Naive thymus-derived CD4-positive, alpha-beta T cell (primary cell): Measurements from ENCODE around the gene U2AF2. TPM values are rescaled to one million over a fixed set of nuclear protein-coding genes. Genes with fewer than 3 reads are reported as not detected.

ENCODE experiments used
- ATAC-seq: fragments of 150-1000 bp; cut with Tn5 transposase; 2 replicates; pipeline ENCODE4 v1.10.0; 2021; ENCODE audit warnings: mild to moderate bottlenecking, moderate library complexity
- CTCF ChIA-PET: fragments of 350-600 bp; sonication (Branson Sonifier 250); formaldehyde crosslinking; loops from one replicate; lab custom pipeline; 2021; ENCODE audit warnings: antibody characterized with exemption; lab: Charles Lee
- POLR2A ChIA-PET: fragments of 350-600 bp; sonication (Branson Sonifier 250); formaldehyde crosslinking; loops from one replicate; lab custom pipeline; 2021; ENCODE audit warnings: antibody characterized with exemption, inconsistent platforms; lab: Charles Lee
- DNase-seq, 9 donors: peaks; one replicate each; pipeline versions ENCODE4 v3.0.0 to v3.0.0-alpha.2; 2020 to 2022; ENCODE audit warnings: mixed read lengths in 1 of 9
- H3K27ac ChIP-seq: one replicate; pipeline ENCODE4 v1.7.0; 2013; ENCODE audit warnings: mild to moderate bottlenecking, low read depth, low read length, moderate library complexity
- H3K27me3 ChIP-seq, 2 donors: one replicate each; pipeline ENCODE4 v1.7.0; 2013; ENCODE audit warnings: low read length in 2 of 2, mild to moderate bottlenecking in 2 of 2, moderate library complexity in 2 of 2; ENCODE audit not compliant: control insufficient read depth in 2 of 2, insufficient read depth in 2 of 2
- H3K36me3 ChIP-seq, 3 experiments: 1 replicate in 2 of 3; 2 replicates in 1 of 3; pipeline ENCODE4 v1.7.0; 2013; ENCODE audit warnings: low read length in 3 of 3, mild to moderate bottlenecking in 3 of 3, moderate library complexity in 1 of 3; ENCODE audit not compliant: insufficient read depth in 3 of 3, control insufficient read depth in 2 of 3
- H3K4me1 ChIP-seq, 2 donors: one replicate each; pipeline ENCODE4 v1.7.0; 2013; ENCODE audit warnings: low read length in 2 of 2, mild to moderate bottlenecking in 2 of 2, moderate library complexity in 1 of 2; ENCODE audit not compliant: control insufficient read depth in 2 of 2, insufficient read depth in 2 of 2
- H3K4me3 ChIP-seq: 2 replicates; pipeline ENCODE4 v1.7.0; 2013; ENCODE audit warnings: mild to moderate bottlenecking, low read length
- H3K9me3 ChIP-seq, 3 experiments: 1 replicate in 2 of 3; 2 replicates in 1 of 3; pipeline ENCODE4 v1.7.0; 2013; ENCODE audit warnings: low read length in 3 of 3; ENCODE audit not compliant: control insufficient read depth in 2 of 3
- H3K27ac Mint-ChIP-seq, 9 donors: one replicate each; pipeline ENCODE4 v1.8.0; 2020 to 2022; ENCODE audit warnings: mixed read lengths in 9 of 9, mild to moderate bottlenecking in 8 of 9, moderate library complexity in 5 of 9, inconsistent platforms in 2 of 9
- H3K27me3 Mint-ChIP-seq, 5 donors: one replicate each; pipeline ENCODE4 v1.8.0; 2021 to 2022; ENCODE audit warnings: mixed read lengths in 5 of 5, mild to moderate bottlenecking in 1 of 5
- H3K36me3 Mint-ChIP-seq, 5 donors: one replicate each; pipeline ENCODE4 v1.8.0; 2020 to 2022; ENCODE audit warnings: mixed read lengths in 5 of 5, mild to moderate bottlenecking in 3 of 5, inconsistent platforms in 1 of 5
- H3K4me1 Mint-ChIP-seq, 7 donors: one replicate each; pipeline ENCODE4 v1.8.0; 2020 to 2022; ENCODE audit warnings: mixed read lengths in 7 of 7, mild to moderate bottlenecking in 3 of 7, inconsistent platforms in 1 of 7
- H3K4me3 Mint-ChIP-seq, 10 donors: one replicate each; pipeline ENCODE4 v1.8.0; 2020 to 2022; ENCODE audit warnings: mild to moderate bottlenecking in 10 of 10, mixed read lengths in 10 of 10, moderate library complexity in 6 of 10, inconsistent platforms in 2 of 10
- H3K9me3 Mint-ChIP-seq, 11 donors: one replicate each; pipeline ENCODE4 v1.8.0; 2020 to 2022; ENCODE audit warnings: mixed read lengths in 11 of 11, mild to moderate bottlenecking in 4 of 11, inconsistent platforms in 1 of 11, moderate library complexity in 1 of 11
- intact Hi-C, 2 donors: fragments of 100-400 bp; cut with micrococcal nuclease; formaldehyde crosslinking; loops; one replicate each; pipeline ENCODE4 v1.15.1; 2023
- polyA plus RNA-seq, 2 donors: library from polyadenylated mRNA; unstranded; fragments of 300-500 nt; fragmentation: Illumina TruSeq; gene quantifications; one replicate each; pipeline ENCODE4 v1.2.3, GENCODE V29; 2021
- total RNA-seq, 6 experiments: library from RNA in 5 of 6; stranded (reverse) in 5 of 6; gene quantifications; 1 replicate in 5 of 6; 2 replicates in 1 of 6; pipeline ENCODE4 v1.2.3 and lab custom pipeline; 2021 to 2026

U2AF2 gene
- total RNA-seq (100 to 1,000 TPM; 253 to 284 (median 266) TPM), polyA plus RNA-seq (1 to 10 TPM; 5.7 to 9.8 TPM), total RNA-seq (lab: John Stamatoyannopoulos, UW) (168 reads per million, percentile 91 among the genes with 10 or more reads in this experiment)

GRCh38 chr19:55654868-55655647 lies at the start of gene U2AF2:
Gene U2AF2, plus strand, starts transcription at chr19:55655035. Its CDS starts 70 bp downstream, at chr19:55655105.
- POLR2A ChIA-PET: interaction anchor here (0.5 to 1.7 kb wide), 39 partner anchors 8 to 1518 kb away, joined by 3 to 25 read pairs (median 4); partner anchors contain the start of genes CNOT3, FIZ1, HSPBP1 and ISOC2
- H3K4me1 ChIP-seq: peaks cover 31 to 41% of the 10 kb centered on the region in 2 donors

GRCh38 chr19:55605207-55605636 lies 49.6 kb upstream of the U2AF2 start:
- Histone ChIP-seq H3K27ac (peak overlapping the region; percentile 90), H3K9me3 (no peaks in the 10 kb centered on the region), H3K4me1 (peaks cover 7 to 18% of the 10 kb centered on the region in 2 donors), H3K4me3 (peak overlapping the region; percentile 51), H3K27me3 (no peaks in the 10 kb centered on the region), H3K36me3 (peaks cover 0 to 16% (median 0%) of the 10 kb centered on the region in 3 experiments)
- Mint-ChIP-seq H3K27ac (peak overlapping the region; percentile 77 to 96 (median 91)), H3K4me3 (peak overlapping the region; percentile 78 to 98 (median 90)), H3K9me3 (peaks cover 0 to 1% (median 0%) of the 10 kb centered on the region in 11 donors), H3K27me3 (peaks cover 0 to 3% (median 0%) of the 10 kb centered on the region in 5 donors), H3K4me1 (peaks cover 37 to 70% (median 64%) of the 10 kb centered on the region in 7 donors), H3K36me3 (peaks cover 0 to 25% (median 8%) of the 10 kb centered on the region in 5 donors)
- ChIA-PET CTCF (interaction anchor here (1.0 to 3.5 kb wide), 12 partner anchors 13 to 464 kb away, joined by 4 to 42 read pairs (median 8); partner anchors contain the start of genes ZNF579 and ZNF784), POLR2A (interaction anchor here (0.7 to 6.9 kb wide), 17 partner anchors 15 to 510 kb away, joined by 3 to 76 read pairs (median 5); partner anchors contain the start of genes U2AF2, ZNF581, ZNF628 and ZNF784)
- peak; percentile 90 to 99 (median 97) for DNase-seq
- ATAC-seq: peak; percentile 87
- intact Hi-C loops: loop anchor here (1.0 to 5.0 kb wide), 10 partner anchors 18 to 1468 kb away; partner anchors contain the start of genes ZNF579 (in 2 of the 2), ZNF784 (in 2 of the 2), CNOT3 (in 1 of the 2) and HSPBP1 (in 1 of the 2)

More at GRCh38 chr19:55654868-55655647, at the start of gene U2AF2:
- H3K27me3 Mint-ChIP-seq: peaks cover 0 to 2% (median 0%) of the 10 kb centered on the region in 5 donors
- H3K36me3 Mint-ChIP-seq: peaks cover 0 to 18% (median 9%) of the 10 kb centered on the region in 5 donors
- intact Hi-C loops: loop anchor here (1.0 to 10.0 kb wide), 18 partner anchors 12 to 1788 kb away; partner anchors contain the start of genes EPN1 (in 2 of the 2), FIZ1 (in 2 of the 2), KMT5C (in 2 of the 2) and PPP1R12C (in 2 of the 2)
- Histone ChIP-seq H3K4me3 (peak within 1 kb of the TSS; percentile 98), H3K9me3 (no peaks in the 10 kb centered on the region), H3K27me3 (no peaks in the 10 kb centered on the region), H3K36me3 (peaks cover 5 to 25% (median 12%) of the 10 kb centered on the region in 3 experiments), H3K27ac (peak within 1 kb of the TSS; percentile 99)
- H3K9me3 Mint-ChIP-seq: peaks cover 0 to 10% (median 0%) of the 10 kb centered on the region in 11 donors
- CTCF ChIA-PET: interaction anchor here (0.9 to 1.4 kb wide), 6 partner anchors 12 to 56 kb away, joined by 3 to 10 read pairs (median 6); partner anchors contain the start of genes FIZ1 and ZNF581
- ATAC-seq: peak; percentile 70
- H3K4me1 Mint-ChIP-seq: peaks cover 34 to 56% (median 40%) of the 10 kb centered on the region in 7 donors
- H3K4me3 Mint-ChIP-seq: peak within 1 kb of the TSS; percentile 83 to 99 (median 96)
- H3K27ac Mint-ChIP-seq: peak within 1 kb of the TSS; percentile 95 to 100 (median 99)
- peak; percentile 86 to 98 (median 90) for DNase-seq

- peak within 1 kb of the TSS; percentile 90 to 99 (median 93) for H3K4me3 Mint-ChIP-seq
- DNase-seq (peak; percentile 46 to 76 (median 68)), ATAC-seq (peak; percentile 52)
- POLR2A ChIA-PET: interaction anchor here (0.6 to 6.9 kb wide), 22 partner anchors 10 to 351 kb away, joined by 3 to 76 read pairs (median 5); partner anchors contain the start of genes U2AF2, ZNF581, ZNF628 and ZNF784
- Histone ChIP-seq H3K4me3 (peak within 1 kb of the TSS; percentile 78), H3K9me3 (no peaks in the 10 kb centered on the region), H3K36me3 (peaks cover 0 to 21% (median 0%) of the 10 kb centered on the region in 3 experiments), H3K27me3 (no peaks in the 10 kb centered on the region), H3K4me1 (peaks cover 7 to 16% of the 10 kb centered on the region in 2 donors), H3K27ac (peak within 1 kb of the TSS; percentile 90)
- peaks cover 0 to 3% (median 0%) of the 10 kb centered on the region in 5 donors for H3K27me3 Mint-ChIP-seq
- CTCF ChIA-PET: interaction anchor here (0.6 to 3.5 kb wide), 19 partner anchors 12 to 465 kb away, joined by 3 to 42 read pairs (median 5); partner anchors contain the start of genes U2AF2, ZNF579, ZNF628 and ZNF784
- H3K27ac Mint-ChIP-seq: peak within 1 kb of the TSS; percentile 77 to 98 (median 94)
- intact Hi-C loops: loop anchor here (1.0 to 5.0 kb wide), 13 partner anchors 18 to 1469 kb away; partner anchors contain the start of genes PPP1R12C (in 2 of the 2), ZNF579 (in 2 of the 2), ZNF784 (in 2 of the 2) and CNOT3 (in 1 of the 2)
- peaks cover 41 to 73% (median 69%) of the 10 kb centered on the region in 7 donors for H3K4me1 Mint-ChIP-seq
- peaks cover 0 to 1% (median 0%) of the 10 kb centered on the region in 11 donors for H3K9me3 Mint-ChIP-seq
- peaks cover 0 to 29% (median 8%) of the 10 kb centered on the region in 5 donors for H3K36me3 Mint-ChIP-seq
Measured at GRCh38 chr19:55605637-55606470, 49.0 kb upstream of the U2AF2 start, which contains the start of gene ZNF865. Gene ZNF865, plus strand, starts transcription at chr19:55605647. Its CDS starts 7,972 bp downstream, at chr19:55613619.

- Mint-ChIP-seq H3K36me3 (peaks cover 0 to 31% (median 8%) of the 10 kb centered on the region in 5 donors), H3K9me3 (no peaks in the 10 kb centered on the region), H3K4me3 (peak overlapping the region; percentile 90 to 99 (median 93)), H3K27me3 (peaks cover 0 to 3% (median 0%) of the 10 kb centered on the region in 5 donors), H3K4me1 (peaks cover 41 to 73% (median 66%) of the 10 kb centered on the region in 7 donors), H3K27ac (peak overlapping the region; percentile 77 to 98 (median 94))
- ATAC-seq: no peak
- Histone ChIP-seq H3K36me3 (peaks cover 0 to 23% (median 0%) of the 10 kb centered on the region in 3 experiments), H3K4me1 (peaks cover 7 to 12% of the 10 kb centered on the region in 2 donors), H3K9me3 (no peaks in the 10 kb centered on the region), H3K4me3 (peak overlapping the region; percentile 78), H3K27me3 (no peaks in the 10 kb centered on the region), H3K27ac (peak overlapping the region; percentile 90)
- POLR2A ChIA-PET: interaction anchor here (0.6 to 6.9 kb wide), 18 partner anchors 10 to 351 kb away, joined by 3 to 76 read pairs (median 6); partner anchors contain the start of genes U2AF2, ZNF581, ZNF628 and ZNF784
- CTCF ChIA-PET: interaction anchor here (0.6 to 3.5 kb wide), 20 partner anchors 12 to 465 kb away, joined by 3 to 42 read pairs (median 5); partner anchors contain the start of genes U2AF2, ZNF579, ZNF628 and ZNF784
- DNase-seq: no peak
- intact Hi-C loops: loop anchor here (1.0 to 5.0 kb wide), 4 partner anchors 25 to 1144 kb away; partner anchors contain the start of genes LENG9 (in 1 of the 2) and PPP1R12C (in 1 of the 2)
Measured at GRCh38 chr19:55606471-55606787, 48.4 kb upstream of the U2AF2 start.

- ChIA-PET POLR2A (interaction anchor here (1.0 to 6.9 kb wide), 15 partner anchors 11 to 352 kb away, joined by 3 to 76 read pairs (median 7); partner anchors contain the start of genes U2AF2, ZNF581, ZNF628 and ZNF784), CTCF (interaction anchor here (0.6 to 3.5 kb wide), 19 partner anchors 11 to 375 kb away, joined by 3 to 42 read pairs (median 5); partner anchors contain the start of genes U2AF2, ZNF579, ZNF628 and ZNF784)
- peaks cover 0 to 31% (median 8%) of the 10 kb centered on the region in 5 donors for H3K36me3 Mint-ChIP-seq
- intact Hi-C loops: loop anchor here (1.0 to 5.0 kb wide), 4 partner anchors 24 to 1145 kb away; partner anchors contain the start of genes LENG9 (in 1 of the 2) and PPP1R12C (in 1 of the 2)
- H3K27me3 Mint-ChIP-seq: peaks cover 0 to 3% (median 0%) of the 10 kb centered on the region in 5 donors
- H3K4me1 ChIP-seq: peaks cover 7 to 12% of the 10 kb centered on the region in 2 donors
- no peaks in the 10 kb centered on the region for H3K9me3 ChIP-seq
- H3K9me3 Mint-ChIP-seq: no peaks in the 10 kb centered on the region
- DNase-seq: no peak
- H3K27ac Mint-ChIP-seq: peak overlapping the region; percentile 74 to 98 (median 93)
- H3K27me3 ChIP-seq: no peaks in the 10 kb centered on the region
- no peak for ATAC-seq
- H3K4me3 Mint-ChIP-seq: peak overlapping the region; percentile 90 to 99 (median 93)
- H3K4me1 Mint-ChIP-seq: peaks cover 41 to 73% (median 64%) of the 10 kb centered on the region in 7 donors
- H3K4me3 ChIP-seq: peak overlapping the region; percentile 78
- peaks cover 0 to 23% (median 0%) of the 10 kb centered on the region in 3 experiments for H3K36me3 ChIP-seq
- peak overlapping the region; percentile 90 for H3K27ac ChIP-seq
Measured at GRCh38 chr19:55606817-55607216, 48.0 kb upstream of the U2AF2 start.
